Prostate gland (tissue), 2 donors: Measurements from ENCODE around the gene ZNF664. TPM values are rescaled to one million over a fixed set of nuclear protein-coding genes. Genes with fewer than 3 reads are reported as not detected.

Source experiments
- DNase-seq: peaks from one replicate; pipeline ENCODE4 v3.0.0-alpha.2; 2019; ENCODE audit warnings: low spot score
- H3K27ac ChIP-seq, 2 donors: fragments of 200-600 bp; sonication (generic); 2 replicates each; pipeline ENCODE4 v1.5.1; 2017 to 2019
- H3K27me3 ChIP-seq: fragments of 200-600 bp; sonication (generic); replicated peaks from 2 replicates; pipeline ENCODE4 v1.5.1; 2019; ENCODE audit not compliant: insufficient read depth
- H3K36me3 ChIP-seq, 2 donors: fragments of 200-600 bp; sonication (generic); 1 replicate in 1 of 2; 2 replicates in 1 of 2; pipeline versions ENCODE4 v1.5.1 to v1.8.1; 2017 to 2019
- H3K4me1 ChIP-seq: fragments of 200-600 bp; sonication (generic); replicated peaks from 2 replicates; pipeline ENCODE4 v1.5.1; 2019
- H3K4me3 ChIP-seq, 2 donors: fragments of 200-600 bp; sonication (generic); 2 replicates each; pipeline ENCODE4 v1.5.1; 2017 to 2019
- H3K9me3 ChIP-seq: fragments of 200-600 bp; sonication (generic); 2 replicates; pipeline ENCODE4 v1.5.1; 2017
- CTCF ChIP-seq, 4 experiments: fragments of 200-600 bp in 2 of 4; fragments of 450-650 bp in 2 of 4; sonication (generic) in 2 of 4; IDR thresholded peaks; 1 replicate in 3 of 4; 2 replicates in 1 of 4; pipeline ENCODE4 v1.5.1; 2016 to 2019; ENCODE audit warnings: antibody characterized with exemption in 4 of 4, mild to moderate bottlenecking in 2 of 4, moderate library complexity in 2 of 4
- POLR2A ChIP-seq: fragments of 450-650 bp; IDR thresholded peaks from one replicate; pipeline ENCODE4 v1.6.1; 2016; ENCODE audit warnings: antibody characterized with exemption, mild to moderate bottlenecking
- POLR2AphosphoS5 ChIP-seq: sonication (generic); formaldehyde crosslinking; IDR thresholded peaks from one replicate; pipeline ENCODE4 v1.6.1; 2017; ENCODE audit warnings: antibody characterized with exemption
- WGBS: methylation state at CpG from one replicate; pipeline ENCODE4 v1.1.5; 2018; 5-methylcytosine and 5-hydroxymethylcytosine counted together
- intact Hi-C: fragments of 100-400 bp; cut with DNase I; formaldehyde crosslinking; loops from one replicate; pipeline ENCODE4 v1.14.2; 2022
- total RNA-seq, 2 donors: library from RNA; depleted of rRNA; stranded (reverse); fragments of >200 nt; gene quantifications; one replicate each; pipeline ENCODE4 v1.1.0, GENCODE V29; 2016

The ZNF664 gene
- total RNA-seq, 2 donors from 2014 or later, result 59.4 to 70.5 TPM

DNA sequence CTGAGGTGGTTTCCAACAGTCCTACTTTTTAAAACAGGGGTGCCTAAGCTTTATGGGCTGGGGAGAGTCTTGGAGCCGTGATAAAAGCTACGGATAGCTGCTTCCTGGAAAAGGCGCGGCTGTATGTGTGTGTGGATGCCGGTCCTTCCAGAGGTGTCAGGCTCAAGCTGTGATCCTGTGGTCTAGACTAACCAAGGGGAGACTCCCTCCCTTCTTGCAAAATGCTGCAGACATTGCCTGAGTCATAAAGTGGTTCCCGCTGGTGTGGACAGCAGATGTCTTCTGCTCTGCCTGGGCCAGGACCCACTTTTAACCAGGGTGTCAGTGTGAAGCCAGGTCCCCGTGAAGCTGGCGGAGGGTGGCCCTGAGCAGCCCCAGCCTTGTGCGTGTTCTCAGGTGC lies 38.2 kb upstream of the ZNF664 start:
- 76% methylated on average over 9 of the region's 9 CpGs for WGBS
- TF ChIP-seq POLR2A (no peak), POLR2AphosphoS5 (no peak), CTCF (IDR thresholded peaks at IDR 0.05) (no peak)
- no peak overlapping the region for H3K27ac ChIP-seq
- DNase-seq, result no peak
- no peaks in the 10 kb centered on the region for H3K27me3 ChIP-seq
- H3K9me3 ChIP-seq, result no peaks in the 10 kb centered on the region
- no peaks in the 10 kb centered on the region for H3K4me1 ChIP-seq
- intact Hi-C loops, result no loop called here
- no peaks in the 10 kb centered on the region for H3K36me3 ChIP-seq
- no peak overlapping the region for H3K4me3 ChIP-seq

GRCh38 chr12:123935956-123936355 lies 37.1 kb upstream of the ZNF664 start:
- Histone ChIP-seq H3K4me1 (no peaks in the 10 kb centered on the region), H3K36me3 (no peaks in the 10 kb centered on the region), H3K27ac (no peak overlapping the region), H3K27me3 (no peaks in the 10 kb centered on the region), H3K4me3 (no peak overlapping the region), H3K9me3 (no peaks in the 10 kb centered on the region)
- TF ChIP-seq CTCF (IDR thresholded peaks at IDR 0.05), result no peak
- TF ChIP-seq POLR2A, result no peak
- TF ChIP-seq POLR2AphosphoS5, result no peak
- WGBS, result 87% methylated on average over 7 of the region's 7 CpGs
- intact Hi-C loops, result no loop called here
- no peak for DNase-seq

DNA sequence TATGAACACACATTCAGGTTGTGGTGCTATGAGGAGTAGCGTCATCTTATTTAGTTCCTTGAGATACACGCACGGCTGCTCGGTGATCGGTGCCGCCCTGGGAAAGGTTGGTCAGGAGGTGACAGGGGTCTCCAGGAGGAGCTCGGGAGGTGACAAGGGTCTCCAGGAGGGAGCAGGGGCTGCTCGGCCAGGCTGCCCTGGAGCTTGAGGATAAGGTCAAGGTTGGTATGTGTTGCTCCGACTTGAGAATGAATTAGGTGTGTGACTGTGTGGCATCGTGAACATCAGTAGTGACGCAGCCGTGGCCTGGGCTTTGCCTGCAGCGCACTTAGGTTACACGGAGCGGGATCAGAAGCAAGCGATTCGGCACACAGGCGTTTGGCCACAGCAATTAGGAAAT lies 36.5 kb upstream of the ZNF664 start:
- TF ChIP-seq POLR2A, result no peak
- TF ChIP-seq POLR2AphosphoS5, result no peak
- TF ChIP-seq CTCF (IDR thresholded peaks at IDR 0.05), result no peak
- intact Hi-C loops, result no loop called here
- no peaks in the 10 kb centered on the region for H3K36me3 ChIP-seq

GRCh38 chr12:123936956-123937706 lies 35.9 kb upstream of the ZNF664 start:
- Histone ChIP-seq H3K4me1 (no peaks in the 10 kb centered on the region), H3K36me3 (no peaks in the 10 kb centered on the region), H3K27ac (no peak overlapping the region), H3K4me3 (no peak overlapping the region), H3K27me3 (no peaks in the 10 kb centered on the region), H3K9me3 (no peaks in the 10 kb centered on the region)
- TF ChIP-seq CTCF (IDR thresholded peaks at IDR 0.05) (no peak), POLR2AphosphoS5 (no peak), POLR2A (no peak)
- DNase-seq, result no peak
- WGBS, result 96% methylated on average over 45 of the region's 46 CpGs
- intact Hi-C loops, result no loop called here

More for the DNA sequence above, 36.5 kb upstream of the ZNF664 start:
- no peak for DNase-seq
- H3K4me3 ChIP-seq, result no peak overlapping the region
- 91% methylated on average over 18 of the region's 18 CpGs for WGBS
- H3K4me1 ChIP-seq, result no peaks in the 10 kb centered on the region
- H3K9me3 ChIP-seq, result no peaks in the 10 kb centered on the region
- no peak overlapping the region for H3K27ac ChIP-seq
- no peaks in the 10 kb centered on the region for H3K27me3 ChIP-seq
